H1 (cell line): ENCODE results near the gene NAGA. TPM values are rescaled to one million over a fixed set of nuclear protein-coding genes. Genes with fewer than 3 reads are reported as not detected.

Experiments
- CTCF ChIA-PET: fragments of 300-600 bp; sonication (Branson Sonifier 250); formaldehyde crosslinking; loops from one replicate; lab custom pipeline; 2021; ENCODE audit not compliant: partially characterized antibody; lab: Charles Lee
- POLR2A ChIA-PET: fragments of 300-600 bp; sonication (Branson Sonifier 250); formaldehyde crosslinking; loops from one replicate; lab custom pipeline; 2021; ENCODE audit warnings: inconsistent platforms; ENCODE audit not compliant: partially characterized antibody; lab: Charles Lee
- DNase-seq, 2 experiments: peaks; one replicate each; pipeline versions ENCODE4 v3.0.0 to v3.0.0-alpha.2; 2010 to 2022; ENCODE audit warnings: low spot score in 2 of 2, low read depth in 1 of 2, mixed read lengths in 1 of 2
- FAIRE-seq: peaks from 2 replicates; lab custom pipeline; 2011; peaks lifted over from hg19 to GRCh38; lab: Jason Lieb, UNC
- H2AFZ ChIP-seq: 2 replicates; pipeline ENCODE4 v1.8.1; 2012; ENCODE audit warnings: low read length, inconsistent platforms
- H2AK5ac ChIP-seq: 2 replicates; pipeline ENCODE4 v1.6.1; 2013; ENCODE audit warnings: low read depth, low read length
- H2BK120ac ChIP-seq: replicated peaks from 2 replicates; pipeline ENCODE3; 2013; ENCODE audit warnings: low read depth, low read length, inconsistent platforms
- H2BK12ac ChIP-seq: 2 replicates; pipeline ENCODE4 v1.6.1; 2013; ENCODE audit warnings: low read depth, low read length
- H2BK15ac ChIP-seq: 2 replicates; pipeline ENCODE4 v1.6.1; 2013; ENCODE audit warnings: low read length
- H2BK20ac ChIP-seq: 2 replicates; pipeline ENCODE4 v1.6.1; 2013; ENCODE audit warnings: low read length
- H2BK5ac ChIP-seq: 2 replicates; pipeline ENCODE4 v1.6.1; 2013; ENCODE audit warnings: low read depth, low read length
- H3K14ac ChIP-seq: 2 replicates; pipeline ENCODE4 v1.6.1; 2013; ENCODE audit warnings: inconsistent platforms; ENCODE audit not compliant: insufficient read length
- H3K18ac ChIP-seq: 2 replicates; pipeline ENCODE4 v1.6.1; 2013; ENCODE audit warnings: low read length; ENCODE audit errors: extremely low read depth
- H3K23ac ChIP-seq: 2 replicates; pipeline ENCODE4 v1.6.1; 2013; ENCODE audit warnings: inconsistent platforms; ENCODE audit not compliant: insufficient read length
- H3K23me2 ChIP-seq: 2 replicates; pipeline ENCODE4 v1.6.1; 2013; ENCODE audit warnings: low read depth, low read length
- H3K27ac ChIP-seq: 2 replicates; pipeline ENCODE4 v1.6.1; 2011; ENCODE audit warnings: low read depth, low read length, inconsistent platforms
- H3K27me3 ChIP-seq, 4 experiments: replicated peaks in 1 of 4; 1 replicate in 1 of 4; 2 replicates in 3 of 4; pipeline versions ENCODE4 v1.6.1 to v1.8.1; 2011 to 2013; ENCODE audit warnings: low read length in 3 of 4, mild to moderate bottlenecking in 3 of 4, inconsistent platforms in 2 of 4, mixed read lengths in 2 of 4, moderate library complexity in 1 of 4; ENCODE audit not compliant: control insufficient read depth in 3 of 4, insufficient read depth in 3 of 4; ENCODE audit errors: extremely low read depth in 1 of 4
- H3K36me3 ChIP-seq, 4 experiments: 2 replicates each; pipeline versions ENCODE4 v1.6.1 to v1.8.1; 2011 to 2013; ENCODE audit warnings: mild to moderate bottlenecking in 4 of 4, low read length in 3 of 4, moderate library complexity in 2 of 4, control low read depth in 1 of 4, inconsistent platforms in 1 of 4; ENCODE audit not compliant: insufficient read depth in 4 of 4, control insufficient read depth in 2 of 4
- H3K4ac ChIP-seq: replicated peaks from 2 replicates; pipeline ENCODE3; 2013; ENCODE audit warnings: low read length, low read depth, mixed read lengths, inconsistent platforms; ENCODE audit not compliant: insufficient read length
- H3K4me1 ChIP-seq, 4 experiments: replicated peaks in 1 of 4; 1 replicate in 1 of 4; 2 replicates in 3 of 4; pipeline versions ENCODE4 v1.6.1 to v1.8.1; 2011 to 2013; ENCODE audit warnings: low read length in 3 of 4, inconsistent platforms in 2 of 4, mixed read lengths in 1 of 4; ENCODE audit not compliant: insufficient read depth in 4 of 4, control insufficient read depth in 3 of 4
- H3K4me2 ChIP-seq, 2 experiments: 2 replicates each; pipeline versions ENCODE4 v1.6.1 to v1.8.1; 2011 to 2013; ENCODE audit warnings: low read depth in 2 of 2, low read length in 2 of 2, control low read depth in 1 of 2, inconsistent platforms in 1 of 2, mild to moderate bottlenecking in 1 of 2; ENCODE audit not compliant: insufficient read depth in 1 of 2
- H3K4me3 ChIP-seq, 4 experiments: fragments of 200-600, 300-600 bp in 1 of 4; sonication (generic), shearing (Covaris generic), sonication (Bioruptor Twin) in 1 of 4; 2 replicates each; pipeline versions ENCODE4 v1.5.1 to v1.8.1; 2011 to 2016; ENCODE audit warnings: low read length in 4 of 4, low read depth in 3 of 4, control low read depth in 2 of 4, inconsistent platforms in 2 of 4, mild to moderate bottlenecking in 2 of 4, mixed read lengths in 1 of 4, moderate library complexity in 1 of 4; ENCODE audit not compliant: insufficient read depth in 2 of 4; ENCODE audit errors: extremely low read depth in 1 of 4
- H3K56ac ChIP-seq: replicated peaks from 2 replicates; pipeline ENCODE3; 2013; ENCODE audit warnings: low read depth, mild to moderate bottlenecking, mixed read lengths, low read length, inconsistent platforms; ENCODE audit not compliant: insufficient read length
- H3K79me1 ChIP-seq: 2 replicates; pipeline ENCODE4 v1.6.1; 2013; ENCODE audit warnings: low read depth, low read length, control low read depth
- H3K79me2 ChIP-seq, 2 experiments: 2 replicates each; pipeline versions ENCODE4 v1.6.1 to v1.8.1; 2012 to 2013; ENCODE audit warnings: low read length in 2 of 2, mild to moderate bottlenecking in 2 of 2, inconsistent platforms in 1 of 2; ENCODE audit not compliant: insufficient read depth in 2 of 2, control insufficient read depth in 1 of 2
- H3K9ac ChIP-seq, 4 experiments: replicated peaks in 1 of 4; 1 replicate in 1 of 4; 2 replicates in 3 of 4; pipeline versions ENCODE4 v1.6.1 to v1.8.1; 2011 to 2013; ENCODE audit warnings: low read depth in 3 of 4, low read length in 3 of 4, control low read depth in 2 of 4, mild to moderate bottlenecking in 2 of 4, moderate library complexity in 2 of 4, inconsistent platforms in 1 of 4; ENCODE audit errors: extremely low read depth in 1 of 4
- H3K9me3 ChIP-seq, 2 experiments: 2 replicates each; pipeline versions ENCODE4 v1.6.1 to v1.8.1; 2012 to 2013; ENCODE audit warnings: mild to moderate bottlenecking in 2 of 2, moderate library complexity in 2 of 2, control low read depth in 1 of 2, inconsistent platforms in 1 of 2, low read depth in 1 of 2, low read length in 1 of 2, mixed read lengths in 1 of 2; ENCODE audit not compliant: insufficient read depth in 2 of 2
- H4K20me1 ChIP-seq, 2 experiments: replicated peaks in 1 of 2; 2 replicates each; pipeline versions ENCODE3 to v1.8.1; 2011 to 2013; ENCODE audit warnings: inconsistent platforms in 2 of 2, low read length in 2 of 2, mild to moderate bottlenecking in 1 of 2; ENCODE audit not compliant: insufficient read depth in 2 of 2, control insufficient read depth in 1 of 2
- H4K5ac ChIP-seq: 2 replicates; pipeline ENCODE4 v1.6.1; 2013; ENCODE audit warnings: low read length, low read depth, mixed read lengths, inconsistent platforms; ENCODE audit not compliant: insufficient read length
- H4K8ac ChIP-seq: 2 replicates; pipeline ENCODE4 v1.8.0; 2013; ENCODE audit warnings: mild to moderate bottlenecking, moderate library complexity, low read length, inconsistent platforms; ENCODE audit not compliant: insufficient read depth; ENCODE audit errors: extremely low read depth
- H4K91ac ChIP-seq: replicated peaks from 2 replicates; pipeline ENCODE3; 2013; ENCODE audit warnings: low read length, mixed read lengths, inconsistent platforms; ENCODE audit not compliant: insufficient read length
- CBX5 ChIP-seq: fragments of 300-800, 300-1000 bp; sonication (generic); IDR thresholded peaks from 2 replicates; pipeline ENCODE4 v1.7.1; 2016; ENCODE audit warnings: antibody characterized with exemption, low read length, low read depth
- CEBPB ChIP-seq: IDR thresholded peaks from 2 replicates; pipeline ENCODE4 v1.6.1; 2012; ENCODE audit warnings: low read depth, low read length
- CTBP2 ChIP-seq: IDR thresholded peaks from 2 replicates; pipeline ENCODE4 v1.7.0; 2011; ENCODE audit warnings: borderline replicate concordance, mild to moderate bottlenecking, moderate library complexity, mixed read lengths, low read length; ENCODE audit not compliant: insufficient read depth, insufficient read length
- JUN ChIP-seq: IDR thresholded peaks from 2 replicates; pipeline ENCODE4 v1.6.1; 2011; ENCODE audit warnings: low read depth, mild to moderate bottlenecking, improper control_type of control experiment, low read length
- MAFK ChIP-seq: IDR thresholded peaks from 2 replicates; pipeline ENCODE4 v1.6.1; 2012; ENCODE audit warnings: low read depth, mild to moderate bottlenecking, improper control_type of control experiment, low read length
- RFX5 ChIP-seq: IDR thresholded peaks from 2 replicates; pipeline ENCODE4 v1.6.1; 2011; ENCODE audit warnings: low read depth, low read length, improper control_type of control experiment, borderline replicate concordance
- TAF7 ChIP-seq: optimal IDR thresholded peaks from 2 replicates; pipeline ENCODE3; 2011; ENCODE audit warnings: low read depth, mild to moderate bottlenecking, inconsistent platforms, low read length, moderate library complexity, borderline replicate concordance
- TBP ChIP-seq: IDR thresholded peaks from 2 replicates; pipeline ENCODE4 v1.6.1; 2011; ENCODE audit warnings: low read depth, low read length, improper control_type of control experiment
- TEAD4 ChIP-seq: IDR thresholded peaks from 2 replicates; pipeline ENCODE4 v1.6.1; 2012; ENCODE audit warnings: low read depth, low read length, inconsistent platforms, mixed read lengths
- WGBS, 2 experiments: shearing (Covaris generic) in 1 of 2; methylation state at CpG; one replicate each; pipeline versions ENCODE4 v1.1.6 to v1.1.7; 2013 to 2015; ENCODE audit warnings: low lambda C conversion rate in 2 of 2, mixed read lengths in 2 of 2, inconsistent platforms in 1 of 2, low coverage in 1 of 2, missing lambda C conversion rate in 1 of 2; ENCODE audit not compliant: insufficient replicate concordance in 2 of 2, insufficient coverage in 1 of 2, insufficient read length in 1 of 2; ENCODE audit errors: extremely low coverage in 1 of 2, missing lambda C conversion rate in 1 of 2; 5-methylcytosine and 5-hydroxymethylcytosine counted together
- polyA plus RNA-seq, 7 experiments: library from polyadenylated mRNA; depleted of rRNA in 3 of 7; stranded (reverse) in 5 of 7; unstranded in 2 of 7; fragments of >200 nt in 5 of 7; fragments of 200-250 nt in 2 of 7; gene quantifications; 1 replicate in 5 of 7; 2 replicates in 1 of 7; 4 replicates in 1 of 7; pipeline versions ENCODE4 v1.2.1 to v1.2.3, GENCODE V29; 2011 to 2013; ENCODE audit warnings: missing spikeins in 2 of 7, mixed read lengths in 2 of 7
- total RNA-seq: library from RNA; stranded (reverse); fragmentation: NEBNext Ultra II Directional; extraction: Animal tissue kit (Norgen Biotek cat#: 25700); gene quantifications from 2 replicates; pipeline ENCODE4 v1.2.1, GENCODE V29; 2021
- TF ChIP-seq, protein P1 (sequence below): IDR thresholded peaks from 2 replicates; pipeline ENCODE4 v1.6.1; 2011; ENCODE audit warnings: low read depth, mild to moderate bottlenecking, low read length; ENCODE audit not compliant: insufficient read depth

The NAGA gene
- total and polyA plus RNA-seq, 2 of the 8 experiments (the other 6 are each of a cell fraction or from before 2014, with no cell fraction given): 14.8 to 30.7 TPM

DNA sequence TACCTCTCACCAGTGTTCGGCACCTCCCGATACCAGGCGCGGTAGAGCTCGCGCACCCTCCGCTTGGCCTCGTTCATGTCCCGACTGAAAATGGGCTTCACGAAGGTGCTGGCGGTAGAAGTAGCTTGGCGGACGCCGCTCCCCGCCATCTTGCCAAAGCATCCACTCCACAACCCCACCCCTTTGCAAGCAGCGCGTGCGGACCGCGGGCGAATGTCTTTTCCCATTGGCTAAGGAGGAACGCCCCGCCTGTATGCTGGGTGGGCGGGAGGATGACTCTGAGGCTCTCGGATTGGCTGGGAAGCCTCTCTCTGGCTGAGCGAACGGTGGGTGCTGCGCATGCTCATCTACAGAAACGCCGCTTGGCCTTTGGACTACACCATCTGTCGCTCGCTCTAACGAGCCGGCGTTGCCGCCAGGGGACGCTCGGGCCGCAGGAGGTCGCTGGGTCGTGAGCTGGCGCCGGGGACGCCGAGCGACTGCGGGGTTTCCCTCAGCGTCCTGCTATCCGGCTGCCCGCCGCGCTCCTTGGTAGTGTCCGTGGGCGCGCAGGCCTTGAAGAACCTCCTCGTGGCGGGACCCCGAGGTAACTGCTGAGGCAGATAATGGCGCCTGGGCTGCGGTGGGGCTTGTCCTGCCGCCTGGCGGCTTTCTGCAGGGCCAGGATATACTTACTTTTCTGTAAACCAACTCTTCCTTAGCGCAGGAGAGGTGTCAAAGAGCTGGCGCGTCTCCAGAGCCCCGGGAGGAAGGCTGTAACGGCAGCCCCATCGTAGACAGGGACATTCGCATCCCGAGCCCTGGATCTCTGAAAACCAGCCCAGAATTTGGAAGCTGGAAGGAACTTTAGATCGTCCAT lies 20.2 kb upstream of the NAGA start, which contains the start of gene NDUFA6:
Gene NDUFA6 (minus strand): TSS at position 177 of the 859 bp plus-strand sequence. CDS start 28 bp downstream, at position 149.
- peak within 1 kb of the TSS; percentile 90 to 97 (median 94) for H3K9ac ChIP-seq
- TF ChIP-seq RFX5 (no peak), JUN (no peak), CEBPB (no peak), TEAD4 (no peak), CTBP2 (peak; percentile 33), MAFK (no peak; the same call in 1 of the 2 replicates), TAF7 (peak; percentile 63), CBX5 (no peak), TBP (peak; percentile 85)
- TF ChIP-seq, protein P1, sequence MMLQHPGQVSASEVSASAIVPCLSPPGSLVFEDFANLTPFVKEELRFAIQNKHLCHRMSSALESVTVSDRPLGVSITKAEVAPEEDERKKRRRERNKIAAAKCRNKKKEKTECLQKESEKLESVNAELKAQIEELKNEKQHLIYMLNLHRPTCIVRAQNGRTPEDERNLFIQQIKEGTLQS: peak; percentile 46; the same call in 1 of the 2 replicates

More for the DNA sequence above, 20.2 kb upstream of the NAGA start, which contains the start of gene NDUFA6:
- Histone ChIP-seq H3K23me2 (peaks cover 2% of the 10 kb centered on the region; the same call in 1 of the 2 replicates), H3K27ac (peak within 1 kb of the TSS; percentile 90), H4K5ac (peak within 1 kb of the TSS; percentile 81), H2AK5ac (no peak within 1 kb of the TSS; the same call in 1 of the 2 replicates), H3K18ac (peak within 1 kb of the TSS; percentile 95), H2BK12ac (peak within 1 kb of the TSS; percentile 91; the same call in 1 of the 2 replicates), H2AFZ (peak within 1 kb of the TSS; percentile 68), H3K79me1 (peaks cover 4% of the 10 kb centered on the region; the same call in 1 of the 2 replicates), H3K4ac (peak within 1 kb of the TSS; percentile 87), H3K9me3 (no peaks in the 10 kb centered on the region; a peak in 1 of 4 replicates), H3K27me3 (0 out of 7 replicates have a peak, but pooled peaks cover 0 to 2% (median 0%) of the 10 kb centered on the region in 4 experiments), H4K20me1 (peaks cover 0 to 4% of the 10 kb centered on the region in 2 experiments), H3K4me2 (peak within 1 kb of the TSS; percentile 51 to 77), H3K23ac (no peak within 1 kb of the TSS), H2BK20ac (no peak within 1 kb of the TSS), H3K79me2 (peaks cover 7 to 17% of the 10 kb centered on the region in 2 experiments; a peak in 3 of 4 replicates), H3K14ac (no peak within 1 kb of the TSS), H4K8ac (peak within 1 kb of the TSS; percentile 100), H2BK120ac (no peak within 1 kb of the TSS), H3K4me3 (peak within 1 kb of the TSS; percentile 72 to 93 (median 92)), H2BK5ac (peak within 1 kb of the TSS; percentile 98), H3K56ac (peak within 1 kb of the TSS; percentile 99), H4K91ac (peak within 1 kb of the TSS; percentile 98), H3K36me3 (peaks cover 0 to 15% (median 14%) of the 10 kb centered on the region in 4 experiments), H3K4me1 (peaks cover 0 to 5% (median 1%) of the 10 kb centered on the region in 4 experiments; a peak in 2 of 7 replicates), H2BK15ac (peak within 1 kb of the TSS; percentile 92; the same call in 1 of the 2 replicates)
- DNase-seq (peak; percentile 95 to 99), FAIRE-seq (no peak)
- 2% methylated on average over 67 of the region's 71 CpGs; no CpG with 5 or more reads in 1 of the 2 experiments for WGBS, 2 experiments
- ChIA-PET POLR2A (interaction anchor here (0.6 to 6.2 kb wide), 21 partner anchors 11 to 277 kb away, joined by 3 to 94 read pairs (median 4); partner anchors contain the start of genes CENPM, NAGA, PHETA2 and SEPTIN3), CTCF (interaction anchor here (0.8 to 7.1 kb wide), 19 partner anchors 9 to 353 kb away, joined by 3 to 55 read pairs (median 4); partner anchors contain the start of gene SMDT1)
